ENCODE measurements around the gene TTC6.

Gene TTC6

DNA sequence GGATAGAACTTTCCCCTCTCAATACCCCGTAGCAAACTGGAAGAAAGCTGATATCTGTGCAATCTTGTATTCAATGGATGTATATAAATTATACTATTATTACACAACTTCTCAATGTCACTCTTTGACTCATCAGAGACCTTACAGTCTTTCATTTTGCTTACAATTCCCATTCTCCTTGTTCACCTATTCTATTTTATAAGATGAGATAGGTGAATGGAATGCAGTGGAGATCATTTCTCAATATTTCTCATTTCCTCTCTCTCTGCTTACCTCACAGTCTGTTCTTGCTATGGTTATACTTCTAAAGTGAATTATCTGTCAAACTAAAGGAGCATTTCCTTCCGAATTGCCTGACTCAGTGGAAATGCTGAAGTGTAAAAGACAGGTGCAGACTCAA is 15.3 kb upstream of the TTC6 start:
- no peak for TF ChIP-seq CTCF (IDR thresholded peaks at IDR 0.05)

DNA sequence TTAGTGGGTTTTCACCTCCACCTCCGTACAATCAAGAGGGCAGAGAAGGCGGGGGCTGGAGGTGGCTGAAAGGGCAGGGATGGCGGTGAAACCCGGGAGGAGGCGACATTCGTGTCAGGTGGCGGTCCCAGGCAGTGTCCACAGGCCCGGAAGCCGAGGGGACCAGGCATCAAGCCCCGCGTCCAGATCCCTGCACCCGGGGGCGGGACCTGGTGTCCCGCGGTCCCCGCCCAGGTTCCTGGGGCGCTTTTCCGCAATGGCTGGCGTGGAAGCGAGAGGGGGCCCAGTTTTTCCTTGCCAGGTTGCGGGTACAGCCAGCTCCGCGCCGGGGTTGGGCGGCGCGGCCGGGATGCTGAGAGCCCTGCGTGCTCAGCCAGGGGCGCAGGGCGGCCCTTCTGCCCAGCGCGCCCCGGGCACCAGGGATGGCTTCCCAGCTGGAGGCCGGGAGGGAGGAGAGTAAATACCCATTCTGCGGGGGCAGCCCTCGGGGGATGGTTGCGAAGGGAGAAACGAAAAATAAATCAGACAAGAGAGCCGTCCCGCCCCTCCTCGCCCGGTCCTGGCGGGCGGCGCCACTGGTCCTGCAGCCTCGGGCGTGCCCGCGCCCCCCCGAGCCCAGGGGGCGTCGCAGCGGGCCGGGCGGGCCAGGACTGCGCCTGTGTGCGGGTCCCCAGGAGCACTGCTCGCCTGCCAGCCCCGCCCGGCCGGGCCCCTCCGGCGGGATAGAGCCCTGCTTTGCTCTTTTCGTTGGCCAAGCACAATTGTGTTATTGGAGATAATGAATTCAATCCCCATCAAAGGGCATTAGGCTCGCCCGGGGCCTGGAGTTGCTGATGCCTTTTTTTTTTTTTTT is 11.8 kb upstream of the TTC6 start:
- no peak for TF ChIP-seq CTCF (IDR thresholded peaks at IDR 0.05)

DNA sequence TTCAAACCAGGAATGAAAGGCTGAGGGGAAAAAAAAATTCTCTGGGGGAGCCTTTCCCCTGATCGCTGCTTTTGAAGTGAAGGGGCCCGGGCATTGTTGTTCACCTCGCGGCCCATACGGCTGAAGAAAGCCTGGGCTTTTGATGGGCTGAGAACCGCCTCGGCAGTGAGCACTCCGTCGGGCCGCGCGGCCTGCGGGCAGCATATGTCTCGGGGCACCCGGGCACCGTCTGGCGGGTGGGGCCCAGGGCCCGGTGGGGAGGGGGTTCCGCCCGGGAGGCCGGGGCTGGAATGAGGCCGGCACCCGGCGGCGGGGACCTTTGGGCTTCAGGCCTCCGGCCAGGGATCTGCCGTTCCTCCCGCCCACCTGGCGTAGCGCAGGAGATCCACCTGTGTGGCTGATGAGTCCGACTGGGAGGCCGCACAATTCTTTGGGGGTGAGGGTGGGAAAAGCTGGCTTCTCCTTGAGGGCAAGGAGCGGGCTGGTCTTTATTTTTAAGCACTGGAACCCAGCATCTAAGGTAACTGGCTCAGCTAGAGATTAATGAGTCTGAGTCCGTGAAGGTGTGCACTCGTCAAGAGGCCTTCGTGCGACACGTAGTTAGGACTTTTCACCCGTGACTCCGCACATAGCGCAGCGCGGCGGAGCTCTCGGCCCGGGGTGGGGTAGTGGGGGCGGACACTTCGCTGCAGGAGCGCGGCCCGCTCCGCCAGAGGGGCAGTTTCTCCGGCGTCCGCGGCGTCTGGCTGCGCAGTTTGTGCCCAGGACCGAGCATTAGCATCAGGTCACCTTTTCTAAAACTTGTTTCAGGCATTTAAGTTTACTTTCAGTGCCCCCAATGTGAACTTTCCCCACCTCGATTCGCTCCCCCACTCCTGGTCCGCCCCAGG is 11.0 kb upstream of the TTC6 start:
- no peak for TF ChIP-seq CTCF (IDR thresholded peaks at IDR 0.05)

- no peak for TF ChIP-seq CTCF (IDR thresholded peaks at IDR 0.05)
Measured at GRCh38 chr14:37585101-37585511, 10.3 kb upstream of the TTC6 start.

- no peak for TF ChIP-seq CTCF (IDR thresholded peaks at IDR 0.05)
Measured at GRCh38 chr14:37585971-37586796, 9.2 kb upstream of the TTC6 start.

GRCh38 chr14:37586797-37587130 is 8.7 kb upstream of the TTC6 start:
- no peak for TF ChIP-seq CTCF (IDR thresholded peaks at IDR 0.05)

DNA sequence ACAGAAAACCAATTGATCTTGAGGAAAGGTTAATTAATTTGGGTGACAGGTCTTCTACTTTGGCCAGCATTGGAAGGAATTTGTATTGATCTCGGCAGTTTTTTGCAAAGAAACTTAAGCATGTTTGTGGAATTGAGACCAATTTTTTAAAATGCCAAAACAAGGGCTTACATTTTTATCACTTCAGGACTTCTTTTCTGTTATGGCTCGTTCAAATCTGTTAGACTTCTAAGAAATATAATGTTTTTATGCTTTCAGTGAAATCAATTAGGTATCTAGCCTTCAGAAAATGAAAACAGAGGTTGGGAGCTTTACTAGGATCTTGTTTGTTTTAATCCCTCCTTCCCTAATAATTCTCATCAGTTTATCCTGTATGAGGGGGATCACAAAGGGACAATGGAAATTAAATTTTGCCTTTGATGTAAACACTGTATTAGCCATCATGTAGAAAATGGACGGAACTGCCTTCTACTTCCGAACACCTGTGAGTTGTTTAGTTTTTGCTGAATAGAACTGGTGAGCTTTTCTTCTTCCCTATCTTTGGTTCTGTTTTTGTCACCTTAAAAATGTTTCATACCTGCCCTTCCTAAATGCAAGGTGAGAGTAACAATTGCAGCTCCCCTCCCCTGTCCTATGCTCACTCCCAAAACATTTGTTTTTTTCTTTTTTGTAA is 8.2 kb upstream of the TTC6 start:
- no peak for TF ChIP-seq CTCF (IDR thresholded peaks at IDR 0.05)

Measured in LNCAP (cell line).